GM12878 (cell line): ENCODE data around the gene NLE1.

Experiments
- CBFB ChIP-seq: IDR thresholded peaks from 2 replicates; pipeline ENCODE4 v1.6.1; 2016; ENCODE audit warnings: antibody characterized with exemption, low read depth
- CEBPB ChIP-seq, 2 experiments: fragments of 150-350 bp in 1 of 2; IDR thresholded peaks; 2 replicates each; pipeline ENCODE4 v1.6.1; 2012 to 2014; ENCODE audit warnings: low read depth in 2 of 2, low read length in 2 of 2, borderline replicate concordance in 1 of 2, inconsistent platforms in 1 of 2
- CTCF ChIP-seq, 3 experiments: IDR thresholded peaks in 2 of 3; conservative IDR thresholded peaks in 1 of 3; 2 replicates each; pipeline ENCODE4 v1.5.1; 2011; ENCODE audit warnings: low read depth in 3 of 3, low read length in 3 of 3, mild to moderate bottlenecking in 3 of 3, control low read depth in 2 of 3, moderate library complexity in 2 of 3, inconsistent platforms in 1 of 3, mixed read lengths in 1 of 3; ENCODE audit not compliant: control insufficient read depth in 2 of 3, insufficient read depth in 1 of 3; ENCODE audit errors: extremely low read depth in 1 of 3
- EED ChIP-seq: sonication (generic); IDR thresholded peaks from 2 replicates; pipeline ENCODE4 v1.6.1; 2016; ENCODE audit warnings: antibody characterized with exemption, low read depth
- HDAC2 ChIP-seq: fragments of 200-600 bp; sonication (generic); IDR thresholded peaks from 2 replicates; pipeline ENCODE4 v1.6.1; 2017
- KAT2A ChIP-seq: conservative IDR thresholded peaks from 2 replicates; pipeline ENCODE4 v1.6.1; 2011; ENCODE audit warnings: low read depth, low read length; ENCODE audit not compliant: control insufficient read depth
- MXI1 ChIP-seq: fragments of 150-350 bp; IDR thresholded peaks from 2 replicates; pipeline ENCODE4 v1.6.1; 2011; ENCODE audit warnings: low read depth, mild to moderate bottlenecking, inconsistent platforms, low read length, improper control_type of control experiment
- RAD21 ChIP-seq: IDR thresholded peaks from 2 replicates; pipeline ENCODE4 v1.6.1; 2011; ENCODE audit warnings: mild to moderate bottlenecking, low read depth, low read length, moderate library complexity; ENCODE audit not compliant: insufficient read depth
- RFX5 ChIP-seq: IDR thresholded peaks from 2 replicates; pipeline ENCODE4 v1.6.1; 2011; ENCODE audit warnings: low read depth, low read length, improper control_type of control experiment
- SMC3 ChIP-seq: IDR thresholded peaks from 2 replicates; pipeline ENCODE4 v1.6.1; 2011; ENCODE audit warnings: low read length, improper control_type of control experiment, borderline replicate concordance
- ZNF274 ChIP-seq: IDR thresholded peaks from one replicate; pipeline ENCODE4 v1.8.0; 2011; ENCODE audit not compliant: insufficient read length, insufficient read depth

DNA sequence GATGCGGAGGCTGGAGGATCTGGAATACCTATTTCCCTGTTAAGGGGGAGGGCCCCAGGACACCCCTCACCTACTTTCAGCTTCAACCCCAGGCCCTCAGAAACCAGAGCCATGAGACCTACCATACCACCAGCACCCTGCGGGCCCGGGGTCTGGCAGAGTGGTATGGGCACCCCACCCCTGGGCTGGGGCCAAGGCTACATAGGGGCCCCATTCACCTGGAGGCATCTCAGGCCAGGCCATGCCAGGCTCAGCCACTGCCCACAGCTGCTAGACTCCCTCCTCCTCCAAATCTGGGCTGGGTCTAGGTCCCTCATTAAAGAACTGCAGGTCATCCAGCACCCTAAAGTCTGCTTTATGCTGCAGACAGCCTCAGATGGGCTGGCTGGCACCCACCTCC is 11.7 kb downstream of the NLE1 start:
- TF ChIP-seq MXI1 (no peak), ZNF274 (no peak), CEBPB (IDR thresholded peaks at IDR 0.05; ENCODE audit: borderline replicate concordance in 1 of 2, low read depth in 2 of 2, low read length in 2 of 2) (no peak), RAD21 (no peak), KAT2A (no peak), RFX5 (no peak), CTCF (IDR thresholded peaks at IDR 0.05 in 2 of 3, conservative IDR thresholded peaks at IDR 0.05 in 1 of 3; ENCODE audit: control insufficient read depth in 2 of 3, extremely low read depth in 1 of 3, insufficient read depth in 1 of 3, low read depth in 3 of 3, low read length in 3 of 3) (no peak), SMC3 (no peak), CBFB (no peak), EED (no peak), HDAC2 (no peak)
